ENCODE results near the gene CCDC61.

DNA sequence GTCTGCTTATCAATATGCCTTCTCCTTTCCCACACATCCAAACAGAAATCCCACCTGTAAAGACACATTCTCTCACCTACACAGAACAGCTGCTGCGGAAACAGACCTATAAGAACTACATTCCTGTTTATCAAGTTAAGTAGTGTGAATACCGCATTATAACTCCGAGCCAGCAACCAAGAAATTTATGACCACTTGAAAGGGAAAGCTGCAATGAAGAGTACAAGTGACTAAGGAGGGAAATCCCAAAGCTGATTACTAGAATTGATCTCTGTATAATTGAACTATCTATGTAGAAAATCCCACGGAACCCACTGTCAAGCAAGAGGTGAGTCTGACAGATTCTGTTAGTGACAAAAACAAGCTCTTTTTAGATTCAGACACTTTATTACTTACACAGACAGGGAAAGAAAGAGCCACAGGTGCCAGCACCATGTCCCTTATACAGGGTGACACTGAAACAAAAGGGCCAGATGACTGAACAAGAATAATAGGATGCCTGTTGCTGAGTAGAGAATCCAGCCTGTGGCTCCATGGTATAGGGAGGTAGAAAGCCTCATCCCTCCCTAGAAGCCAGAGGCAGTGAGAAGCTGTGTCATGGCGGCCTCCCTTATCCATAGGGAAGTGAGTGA is 47.1 kb downstream of the CCDC61 start:
- TF ChIP-seq, protein P1, sequence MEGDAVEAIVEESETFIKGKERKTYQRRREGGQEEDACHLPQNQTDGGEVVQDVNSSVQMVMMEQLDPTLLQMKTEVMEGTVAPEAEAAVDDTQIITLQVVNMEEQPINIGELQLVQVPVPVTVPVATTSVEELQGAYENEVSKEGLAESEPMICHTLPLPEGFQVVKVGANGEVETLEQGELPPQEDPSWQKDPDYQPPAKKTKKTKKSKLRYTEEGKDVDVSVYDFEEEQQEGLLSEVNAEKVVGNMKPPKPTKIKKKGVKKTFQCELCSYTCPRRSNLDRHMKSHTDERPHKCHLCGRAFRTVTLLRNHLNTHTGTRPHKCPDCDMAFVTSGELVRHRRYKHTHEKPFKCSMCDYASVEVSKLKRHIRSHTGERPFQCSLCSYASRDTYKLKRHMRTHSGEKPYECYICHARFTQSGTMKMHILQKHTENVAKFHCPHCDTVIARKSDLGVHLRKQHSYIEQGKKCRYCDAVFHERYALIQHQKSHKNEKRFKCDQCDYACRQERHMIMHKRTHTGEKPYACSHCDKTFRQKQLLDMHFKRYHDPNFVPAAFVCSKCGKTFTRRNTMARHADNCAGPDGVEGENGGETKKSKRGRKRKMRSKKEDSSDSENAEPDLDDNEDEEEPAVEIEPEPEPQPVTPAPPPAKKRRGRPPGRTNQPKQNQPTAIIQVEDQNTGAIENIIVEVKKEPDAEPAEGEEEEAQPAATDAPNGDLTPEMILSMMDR (IDR thresholded peaks at IDR 0.05) = no peak
- TF ChIP-seq ZFX (IDR thresholded peaks at IDR 0.05; ENCODE audit: borderline replicate concordance) = no peak
